Caco-2 (cell line): Measurements from ENCODE around the gene STAP2. TPM values are rescaled to one million over a fixed set of nuclear protein-coding genes. Genes with fewer than 3 reads are reported as not detected.

ENCODE experiments used
- BruUV-seq: library from RNA; stranded (reverse); fragments of 400-500 nt; replicated peaks from 2 replicates; lab custom pipeline; 2021; lab: Mats Ljungman, UMichigan
- CTCF ChIA-PET: fragments of 300-600 bp; sonication (Branson Sonifier 250); formaldehyde crosslinking; loops from one replicate; lab custom pipeline; 2022; ENCODE audit warnings: antibody characterized with exemption; lab: Charles Lee
- POLR2A ChIA-PET: fragments of 300-600 bp; sonication (Branson Sonifier 250); formaldehyde crosslinking; loops from one replicate; lab custom pipeline; 2022; ENCODE audit warnings: antibody characterized with exemption; lab: Charles Lee
- DNase-seq, 2 experiments: peaks; one replicate each; pipeline versions ENCODE4 v3.0.0 to v3.0.0-alpha.2; 2020 to 2022
- H3K27me3 ChIP-seq: replicated peaks from 2 replicates; pipeline ENCODE4 v1.6.0; 2011; ENCODE audit warnings: low read length; ENCODE audit not compliant: control insufficient read depth, insufficient read depth
- H3K36me3 ChIP-seq: 2 replicates; pipeline ENCODE4 v1.5.1; 2011; ENCODE audit warnings: low read length; ENCODE audit not compliant: control insufficient read depth, insufficient read depth
- H3K4me1 ChIP-seq: fragments of 250-450 bp; sonication (Bioruptor Pico); 2 replicates; pipeline ENCODE4 v1.5.1; 2020; ENCODE audit warnings: mild to moderate bottlenecking
- H3K4me3 ChIP-seq: 2 replicates; pipeline ENCODE4 v1.5.1; 2011; ENCODE audit warnings: low read depth, mild to moderate bottlenecking, control low read depth, low read length
- H3K9me3 ChIP-seq: fragments of 250-450 bp; sonication (Bioruptor Pico); 2 replicates; pipeline ENCODE4 v1.5.1; 2020; ENCODE audit warnings: mild to moderate bottlenecking, moderate library complexity
- H3K27ac Mint-ChIP-seq: one replicate; pipeline ENCODE4 v1.8.0; 2022; ENCODE audit warnings: mixed read lengths; ENCODE audit not compliant: unreplicated experiment
- H3K27me3 Mint-ChIP-seq: one replicate; pipeline ENCODE4 v1.8.0; 2022; ENCODE audit warnings: mixed read lengths; ENCODE audit not compliant: insufficient read depth, unreplicated experiment
- H3K36me3 Mint-ChIP-seq: one replicate; pipeline ENCODE4 v1.8.0; 2022; ENCODE audit warnings: mild to moderate bottlenecking, mixed read lengths; ENCODE audit not compliant: insufficient read depth, unreplicated experiment
- H3K4me1 Mint-ChIP-seq: one replicate; pipeline ENCODE4 v1.8.0; 2022; ENCODE audit warnings: low read depth, mixed read lengths; ENCODE audit not compliant: unreplicated experiment
- H3K4me3 Mint-ChIP-seq: one replicate; pipeline ENCODE4 v1.8.0; 2022; ENCODE audit warnings: mild to moderate bottlenecking, moderate library complexity, mixed read lengths; ENCODE audit not compliant: unreplicated experiment
- H3K9me3 Mint-ChIP-seq: one replicate; pipeline ENCODE4 v1.8.0; 2022; ENCODE audit warnings: mixed read lengths; ENCODE audit not compliant: unreplicated experiment
- CTCF ChIP-seq, 2 experiments: fragments of 200-600 bp in 1 of 2; IDR thresholded peaks; 1 replicate in 1 of 2; 2 replicates in 1 of 2; pipeline versions ENCODE4 v1.5.1 to v1.8.0; 2011 to 2022; ENCODE audit warnings: antibody characterized with exemption in 1 of 2, control low read depth in 1 of 2, inconsistent platforms in 1 of 2, low read depth in 1 of 2, low read length in 1 of 2, mild to moderate bottlenecking in 1 of 2, moderate library complexity in 1 of 2; ENCODE audit not compliant: insufficient read depth in 1 of 2, severe bottlenecking in 1 of 2, unreplicated experiment in 1 of 2
- intact Hi-C: fragments of 100-400 bp; cut with micrococcal nuclease; formaldehyde crosslinking; loops from one replicate; pipeline ENCODE4 v1.10.0; 2022; ENCODE audit not compliant: unreplicated experiment
- total RNA-seq: library from RNA; stranded (reverse); gene quantifications from 2 replicates; pipeline ENCODE4 v1.2.3, GENCODE V29; 2022

STAP2 gene
- total RNA-seq, 1 experiment from 2014 or later, result 71.6 TPM

- peak overlapping the region; percentile 35 for H3K4me3 ChIP-seq
- no peaks in the 10 kb centered on the region for H3K27me3 ChIP-seq
- POLR2A ChIA-PET, result interaction anchor here (0.8 to 1.2 kb wide), 2 partner anchors 15 to 74 kb away, joined by 5 to 9 read pairs; partner anchors contain the start of genes CHAF1A and MPND
- no TSS peak for BruUV-seq
- peaks cover 5% of the 10 kb centered on the region for H3K4me1 Mint-ChIP-seq
- H3K9me3 ChIP-seq, result no peaks in the 10 kb centered on the region
- H3K36me3 ChIP-seq, result 0 out of 2 replicates have a peak, but pooled peaks cover 2% of the 10 kb centered on the region
- TF ChIP-seq CTCF (IDR thresholded peaks at IDR 0.05; ENCODE audit: insufficient read depth in 1 of 2, low read depth in 1 of 2, low read length in 1 of 2, severe bottlenecking in 1 of 2, unreplicated experiment in 1 of 2), result no peak
- no peaks in the 10 kb centered on the region for H3K27me3 Mint-ChIP-seq
- CTCF ChIA-PET, result interaction anchor here (0.6 to 0.9 kb wide), 3 partner anchors 14 to 178 kb away, joined by 3 read pairs; no protein-coding TSS in a partner anchor
- H3K4me3 Mint-ChIP-seq, result peak overlapping the region; percentile 54
- no peaks in the 10 kb centered on the region for H3K9me3 Mint-ChIP-seq
- H3K27ac Mint-ChIP-seq, result no peak overlapping the region
- DNase-seq, result peak; percentile 82 to 90
- peaks cover 55% of the 10 kb centered on the region for H3K36me3 Mint-ChIP-seq
- intact Hi-C loops, result no loop called here
- no peaks in the 10 kb centered on the region for H3K4me1 ChIP-seq
Observed at GRCh38 chr19:4328243-4328990, 10.2 kb downstream of the STAP2 start.

GRCh38 chr19:4327877-4328242 lies 10.8 kb downstream of the STAP2 start:
- CTCF ChIA-PET, result interaction anchor here (0.6 to 0.9 kb wide), 3 partner anchors 14 to 177 kb away, joined by 3 read pairs; no protein-coding TSS in a partner anchor

More at GRCh38 chr19:4327877-4328242, 10.8 kb downstream of the STAP2 start:
- TF ChIP-seq CTCF (IDR thresholded peaks at IDR 0.05; ENCODE audit: insufficient read depth in 1 of 2, low read depth in 1 of 2, low read length in 1 of 2, severe bottlenecking in 1 of 2, unreplicated experiment in 1 of 2), result no peak
- Mint-ChIP-seq H3K36me3 (peaks cover 55% of the 10 kb centered on the region), H3K4me1 (peaks cover 5% of the 10 kb centered on the region), H3K4me3 (peak overlapping the region; percentile 10), H3K27ac (no peak overlapping the region), H3K27me3 (no peaks in the 10 kb centered on the region), H3K9me3 (no peaks in the 10 kb centered on the region)
- Histone ChIP-seq H3K36me3 (0 out of 2 replicates have a peak, but pooled peaks cover 2% of the 10 kb centered on the region), H3K4me1 (no peaks in the 10 kb centered on the region), H3K9me3 (no peaks in the 10 kb centered on the region), H3K4me3 (no peak overlapping the region), H3K27me3 (no peaks in the 10 kb centered on the region)
- BruUV-seq, result no TSS peak
- POLR2A ChIA-PET, result interaction anchor here (0.8 to 1.2 kb wide), 2 partner anchors 15 to 74 kb away, joined by 5 to 9 read pairs; partner anchors contain the start of genes CHAF1A and MPND
- DNase-seq, result no peak
- intact Hi-C loops, result no loop called here
